GM12878 (cell line): ENCODE measurements around the gene PAM. TPM values are rescaled to one million over a fixed set of nuclear protein-coding genes. Genes with fewer than 3 reads are reported as not detected.

Source experiments
- ATAC-seq: fragments of 200-7000 bp; cut with Tn5 transposase; 3 replicates; pipeline ENCODE4 v1.9.1; 2020; ENCODE audit warnings: mild to moderate bottlenecking, moderate library complexity
- BruUV-seq: library from RNA; stranded (reverse); fragments of 400-500 nt; replicated peaks from 2 replicates; lab custom pipeline; 2021; lab: Mats Ljungman, UMichigan
- CTCF ChIA-PET: fragments of 300-600 bp; sonication (Branson Sonifier 250); formaldehyde crosslinking; extraction: SDS; loops from one replicate; lab custom pipeline; 2021; ENCODE audit warnings: inconsistent platforms; lab: Yijun Ruan, JAX
- POLR2A ChIA-PET: fragments of 350-600 bp; formaldehyde crosslinking; extraction: SDS; loops from one replicate; lab custom pipeline; 2021; ENCODE audit warnings: inconsistent platforms; lab: Charles Lee
- RAD21 ChIA-PET: fragments of 300-600 bp; sonication (Branson Sonifier 250); formaldehyde crosslinking; loops from one replicate; lab custom pipeline; 2023; ENCODE audit warnings: antibody characterized with exemption; ENCODE audit not compliant: unreplicated experiment; lab: Charles Lee
- SMC1A ChIA-PET: fragments of 300-600 bp; sonication (Branson Sonifier 250); formaldehyde crosslinking; loops from one replicate; lab custom pipeline; 2023; ENCODE audit not compliant: unreplicated experiment, uncharacterized antibody; lab: Charles Lee
- DNase-seq: peaks from one replicate; pipeline ENCODE4 v3.0.0-alpha.2; 2011; ENCODE audit warnings: low read depth, low spot score
- FAIRE-seq: peaks from 3 replicates; lab custom pipeline; 2011; peaks lifted over from hg19 to GRCh38; lab: Jason Lieb, UNC
- H2AFZ ChIP-seq: 2 replicates; pipeline ENCODE4 v1.6.0; 2011; ENCODE audit warnings: low read depth, low read length, control low read depth; ENCODE audit not compliant: control insufficient read depth
- H3K27ac ChIP-seq: 2 replicates; pipeline ENCODE4 v1.5.1; 2011; ENCODE audit warnings: control low read depth; ENCODE audit not compliant: control insufficient read depth, insufficient read depth
- H3K27me3 ChIP-seq, 2 experiments: replicated peaks in 1 of 2; 2 replicates each; pipeline versions ENCODE4 v1.6.0 to v1.6.1; 2011; ENCODE audit warnings: low read length in 1 of 2; ENCODE audit not compliant: control insufficient read depth in 2 of 2, insufficient read depth in 2 of 2
- H3K36me3 ChIP-seq, 2 experiments: 2 replicates each; pipeline ENCODE4 v1.5.1; 2011; ENCODE audit warnings: low read length in 1 of 2; ENCODE audit not compliant: control insufficient read depth in 2 of 2, insufficient read depth in 2 of 2
- H3K4me1 ChIP-seq: 2 replicates; pipeline ENCODE4 v1.6.1; 2011; ENCODE audit warnings: mild to moderate bottlenecking, low read length, moderate library complexity, mixed read lengths; ENCODE audit not compliant: control insufficient read depth, insufficient read depth
- H3K4me2 ChIP-seq: 2 replicates; pipeline ENCODE4 v1.6.0; 2011; ENCODE audit warnings: control low read depth; ENCODE audit not compliant: control insufficient read depth, insufficient read depth
- H3K4me3 ChIP-seq: fragments of 200-600 bp; sonication (generic); 2 replicates; pipeline ENCODE4 v1.5.1; 2016
- H3K79me2 ChIP-seq: 2 replicates; pipeline ENCODE4 v1.6.0; 2011; ENCODE audit warnings: low read length; ENCODE audit not compliant: control insufficient read depth, insufficient read depth
- H3K9ac ChIP-seq: 2 replicates; pipeline ENCODE4 v1.8.0; 2011; ENCODE audit warnings: low read length, control low read depth, mixed read lengths; ENCODE audit not compliant: control insufficient read depth, insufficient read depth
- H3K9me3 ChIP-seq: replicated peaks from 3 replicates; pipeline ENCODE4 v1.5.1; 2011; ENCODE audit warnings: mild to moderate bottlenecking, low read length; ENCODE audit not compliant: control insufficient read depth, insufficient read depth
- H4K20me1 ChIP-seq: 2 replicates; pipeline ENCODE4 v1.6.0; 2011; ENCODE audit not compliant: control insufficient read depth, insufficient read depth
- E2F8 ChIP-seq: fragments of 450-650 bp; IDR thresholded peaks from 2 replicates; pipeline ENCODE4 v1.6.1; 2018; ENCODE audit warnings: mild to moderate bottlenecking, low read depth, moderate library complexity; ENCODE audit not compliant: partially characterized antibody
- ETV6 ChIP-seq, 2 experiments: fragments of 450-650 bp in 1 of 2; IDR thresholded peaks in 1 of 2; conservative IDR thresholded peaks in 1 of 2; 2 replicates each; pipeline ENCODE4 v1.6.1; 2014; ENCODE audit warnings: antibody characterized with exemption in 1 of 2, borderline replicate concordance in 1 of 2, low read depth in 1 of 2, mild to moderate bottlenecking in 1 of 2, moderate library complexity in 1 of 2
- HDAC2 ChIP-seq: fragments of 200-600 bp; sonication (generic); IDR thresholded peaks from 2 replicates; pipeline ENCODE4 v1.6.1; 2017
- MEF2A ChIP-seq: IDR thresholded peaks from 2 replicates; pipeline ENCODE4 v1.6.1; 2011; ENCODE audit warnings: low read depth, mild to moderate bottlenecking, low read length, moderate library complexity; ENCODE audit not compliant: insufficient read depth
- MEF2B ChIP-seq: fragments of 450-650 bp; IDR thresholded peaks from 2 replicates; pipeline ENCODE4 v1.6.1; 2018; ENCODE audit warnings: mild to moderate bottlenecking, moderate library complexity; ENCODE audit not compliant: partially characterized antibody, poor library complexity, severe bottlenecking
- MTA2 ChIP-seq: fragments of 450-650 bp; IDR thresholded peaks from 2 replicates; pipeline ENCODE4 v1.6.1; 2016; ENCODE audit warnings: low read depth, mild to moderate bottlenecking, moderate library complexity
- MYC ChIP-seq: IDR thresholded peaks from 2 replicates; pipeline ENCODE4 v1.6.1; 2011; ENCODE audit warnings: mild to moderate bottlenecking, low read length, moderate library complexity, inconsistent platforms; ENCODE audit not compliant: insufficient read depth, insufficient replicate concordance, insufficient read length, severe bottlenecking
- NFIC ChIP-seq: IDR thresholded peaks from 2 replicates; pipeline ENCODE4 v1.6.1; 2012; ENCODE audit warnings: low read depth, mild to moderate bottlenecking, inconsistent platforms, low read length, moderate library complexity
- POLR2AphosphoS2 ChIP-seq: IDR thresholded peaks from 2 replicates; pipeline ENCODE4 v1.6.1; 2011; ENCODE audit warnings: low read depth, mild to moderate bottlenecking, low read length, improper control_type of control experiment, moderate library complexity
- POU2F2 ChIP-seq: IDR thresholded peaks from 3 replicates; pipeline ENCODE4 v1.6.1; 2011; ENCODE audit warnings: low read depth, mild to moderate bottlenecking, low read length, borderline replicate concordance
- SP1 ChIP-seq: IDR thresholded peaks from one replicate; pipeline ENCODE4 v1.6.1; 2011; ENCODE audit warnings: low read depth, low read length
- SPI1 ChIP-seq: IDR thresholded peaks from 2 replicates; pipeline ENCODE4 v1.6.1; 2011; ENCODE audit warnings: low read depth, mild to moderate bottlenecking, low read length, moderate library complexity, borderline replicate concordance; ENCODE audit not compliant: insufficient read depth
- SREBF2 ChIP-seq: IDR thresholded peaks from 2 replicates; pipeline ENCODE4 v1.6.1; 2012; ENCODE audit warnings: mild to moderate bottlenecking, low read length
- YBX1 ChIP-seq: fragments of 450-650 bp; IDR thresholded peaks from 2 replicates; pipeline ENCODE4 v1.6.1; 2016; ENCODE audit warnings: antibody characterized with exemption
- ZNF207 ChIP-seq: fragments of 450-650 bp; IDR thresholded peaks from 2 replicates; pipeline ENCODE4 v1.6.1; 2014; ENCODE audit warnings: antibody characterized with exemption, mild to moderate bottlenecking, borderline replicate concordance
- ZNF592 ChIP-seq: fragments of 450-650 bp; IDR thresholded peaks from 2 replicates; pipeline ENCODE4 v1.6.1; 2017; ENCODE audit warnings: mild to moderate bottlenecking, moderate library complexity
- ZSCAN29 ChIP-seq: fragments of 450-650 bp; IDR thresholded peaks from 2 replicates; pipeline ENCODE4 v1.6.1; 2017; ENCODE audit warnings: mild to moderate bottlenecking, moderate library complexity
- whole genome bisulfite sequencing: methylation state at CpG from one replicate; pipeline ENCODE4 v1.1.6; 2016; ENCODE audit warnings: low lambda C conversion rate; ENCODE audit not compliant: insufficient replicate concordance, insufficient coverage; ENCODE audit errors: missing lambda C conversion rate; 5-methylcytosine and 5-hydroxymethylcytosine counted together
- in situ Hi-C: fragments of 300-500 bp; cut with MboI; formaldehyde crosslinking; loops from 9 replicates; pipeline ENCODE4 v1.14.3; 2018; ENCODE audit warnings: mixed read lengths
- intact Hi-C: fragments of 100-400 bp; cut with micrococcal nuclease; formaldehyde crosslinking; loops from one replicate; pipeline ENCODE4 v1.14.2; 2022; ENCODE audit not compliant: unreplicated experiment
- polyA plus RNA-seq, 11 experiments: library from polyadenylated mRNA; depleted of rRNA in 4 of 11; unstranded in 6 of 11; stranded (reverse) in 5 of 11; fragments of >200 nt; fragmentation: Nextera tagmentation in 4 of 11; fragmentation: Illumina TruSeq in 1 of 11; extraction: Ambion mirVana in 4 of 11; extraction: Trizol in 1 of 11; gene quantifications; 1 replicate in 1 of 11; 2 replicates in 10 of 11; pipeline versions ENCODE4 v1.2.1 to v1.2.3, GENCODE V29; 2011 to 2016; ENCODE audit warnings: inconsistent platforms in 2 of 11, missing spikeins in 2 of 11, low read depth in 1 of 11
- total RNA-seq, 4 experiments: library from RNA; depleted of rRNA in 3 of 4; stranded (reverse); fragments of >200 nt in 3 of 4; fragmentation: Illumina TruSeq in 1 of 4; extraction: Trizol in 1 of 4; gene quantifications; 2 replicates each; pipeline versions ENCODE4 v1.2.1 to v1.2.3, GENCODE V29; 2013 to 2021

PAM gene
- total and polyA plus RNA-seq, 10 of the 15 experiments (the other 5 are each of a cell fraction or from before 2014, with no cell fraction given), result 5.5 to 72.5 (median 15.4) TPM

GRCh38 chr5:102750151-102750834 lies 4.8 kb upstream of the PAM start:
- RAD21 ChIA-PET, result interaction anchor here (0.6 kb wide), 1 partner anchor 180 kb away, joined by 3 read pairs; no protein-coding TSS in a partner anchor
- no peaks in the 10 kb centered on the region; the same call in 2 of the 3 replicates for H3K9me3 ChIP-seq
- in situ Hi-C loops (loop anchor here (10.0 kb wide), 1 partner anchor 375 kb away; the partner anchor contains the start of genes GIN1 and PPIP5K2), intact Hi-C loops (no loop called here)
- POLR2A ChIA-PET, result no interaction called here
- BruUV-seq, result no TSS peak
- no peaks in the 10 kb centered on the region for H3K79me2 ChIP-seq
- no peaks in the 10 kb centered on the region; a peak in 1 of 4 replicates for H3K27me3 ChIP-seq
- H3K27ac ChIP-seq, result no peak overlapping the region
- H3K4me3 ChIP-seq, result no peak overlapping the region
- no peak for DNase-seq
- FAIRE-seq, result no peak
- H3K36me3 ChIP-seq, result no peaks in the 10 kb centered on the region
- H3K9ac ChIP-seq, result no peak overlapping the region
- ATAC-seq, result no peak
- H4K20me1 ChIP-seq, result no peaks in the 10 kb centered on the region
- CTCF ChIA-PET, result interaction anchor here (1.5 kb wide), 2 partner anchors 42 to 68 kb away, joined by 3 to 4 read pairs; no protein-coding TSS in a partner anchor
- no peak overlapping the region for H3K4me2 ChIP-seq
- WGBS, result 74% methylated on average over 4 of the region's 4 CpGs
- SMC1A ChIA-PET, result no interaction called here
- peaks cover 14% of the 10 kb centered on the region for H3K4me1 ChIP-seq
- H2AFZ ChIP-seq, result no peak overlapping the region
- no peak for TF ChIP-seq NFIC
- TF ChIP-seq SREBF2, result no peak
- TF ChIP-seq SP1, result no peak
- no peak for TF ChIP-seq POLR2AphosphoS2
- no peak for TF ChIP-seq SPI1
- no peak for TF ChIP-seq ZNF592
- no peak for TF ChIP-seq POU2F2
- TF ChIP-seq HDAC2, result no peak
- no peak for TF ChIP-seq MYC
- TF ChIP-seq E2F8, result no peak
- no peak for TF ChIP-seq MTA2
- no peak for TF ChIP-seq MEF2B
- TF ChIP-seq ETV6 (conservative IDR thresholded peaks at IDR 0.05 in 1 of 2, IDR thresholded peaks at IDR 0.05 in 1 of 2; ENCODE audit: borderline replicate concordance in 1 of 2, low read depth in 1 of 2), result no peak
- no peak for TF ChIP-seq YBX1
- TF ChIP-seq ZNF207, result no peak
- TF ChIP-seq ZSCAN29, result no peak
- TF ChIP-seq MEF2A, result no peak
